Measurements from ENCODE around the gene NKD1.

Gene NKD1, protein sequence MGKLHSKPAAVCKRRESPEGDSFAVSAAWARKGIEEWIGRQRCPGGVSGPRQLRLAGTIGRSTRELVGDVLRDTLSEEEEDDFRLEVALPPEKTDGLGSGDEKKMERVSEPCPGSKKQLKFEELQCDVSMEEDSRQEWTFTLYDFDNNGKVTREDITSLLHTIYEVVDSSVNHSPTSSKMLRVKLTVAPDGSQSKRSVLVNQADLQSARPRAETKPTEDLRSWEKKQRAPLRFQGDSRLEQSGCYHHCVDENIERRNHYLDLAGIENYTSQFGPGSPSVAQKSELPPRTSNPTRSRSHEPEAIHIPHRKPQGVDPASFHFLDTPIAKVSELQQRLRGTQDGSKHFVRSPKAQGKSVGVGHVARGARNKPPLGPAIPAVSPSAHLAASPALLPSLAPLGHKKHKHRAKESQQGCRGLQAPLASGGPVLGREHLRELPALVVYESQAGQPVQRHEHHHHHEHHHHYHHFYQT

DNA sequence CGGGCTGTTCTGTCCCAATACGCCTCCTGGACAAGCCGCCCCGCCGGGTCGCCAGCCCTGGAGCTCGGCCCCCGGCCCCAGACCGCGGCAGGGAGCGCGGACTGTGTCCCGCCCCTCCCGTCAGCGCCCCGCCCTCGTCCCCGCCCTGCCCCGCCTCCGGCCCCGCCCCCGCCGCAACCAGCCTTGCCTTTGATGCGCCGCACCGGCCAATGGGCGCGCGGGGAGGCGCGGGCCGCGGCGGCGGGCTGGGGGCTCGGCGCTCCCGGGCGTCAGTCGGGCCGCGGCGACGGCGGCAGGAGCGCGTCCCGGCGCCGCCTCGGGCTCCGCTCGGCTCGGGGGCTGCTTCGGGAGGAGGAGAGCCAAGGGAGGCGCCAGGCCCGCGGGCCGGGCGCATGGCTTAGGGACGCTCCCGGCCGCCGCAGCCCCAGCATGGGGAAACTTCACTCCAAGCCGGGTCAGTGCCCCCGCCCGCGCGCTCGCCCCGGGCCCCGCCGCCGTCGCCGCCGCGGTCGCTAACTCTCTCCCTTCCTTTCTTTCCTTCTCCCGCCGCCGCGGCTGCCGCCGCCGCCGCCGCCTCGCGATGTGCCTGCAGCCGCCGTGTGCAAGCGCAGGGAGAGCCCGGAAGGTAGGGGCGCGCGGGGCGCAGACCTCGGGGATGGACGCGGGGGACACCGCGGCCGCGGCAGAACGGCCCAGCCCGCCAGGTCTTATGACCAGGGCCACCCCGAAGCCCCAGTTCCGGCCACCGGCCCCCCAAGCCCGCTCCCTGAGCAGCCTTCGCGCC lies at the start of gene NKD1:
NKD1 (plus strand) TSS at position 272 of the 784 bp plus-strand sequence; CDS start at position 430, 158 bp downstream.
- H3K4me3 ChIP-seq (ENCODE audit: low read depth, low read length) = peak within 1 kb of the TSS; percentile 53
- peak; percentile 25 for DNase-seq (ENCODE audit: low read depth, low spot score)
- TF ChIP-seq, protein P1, sequence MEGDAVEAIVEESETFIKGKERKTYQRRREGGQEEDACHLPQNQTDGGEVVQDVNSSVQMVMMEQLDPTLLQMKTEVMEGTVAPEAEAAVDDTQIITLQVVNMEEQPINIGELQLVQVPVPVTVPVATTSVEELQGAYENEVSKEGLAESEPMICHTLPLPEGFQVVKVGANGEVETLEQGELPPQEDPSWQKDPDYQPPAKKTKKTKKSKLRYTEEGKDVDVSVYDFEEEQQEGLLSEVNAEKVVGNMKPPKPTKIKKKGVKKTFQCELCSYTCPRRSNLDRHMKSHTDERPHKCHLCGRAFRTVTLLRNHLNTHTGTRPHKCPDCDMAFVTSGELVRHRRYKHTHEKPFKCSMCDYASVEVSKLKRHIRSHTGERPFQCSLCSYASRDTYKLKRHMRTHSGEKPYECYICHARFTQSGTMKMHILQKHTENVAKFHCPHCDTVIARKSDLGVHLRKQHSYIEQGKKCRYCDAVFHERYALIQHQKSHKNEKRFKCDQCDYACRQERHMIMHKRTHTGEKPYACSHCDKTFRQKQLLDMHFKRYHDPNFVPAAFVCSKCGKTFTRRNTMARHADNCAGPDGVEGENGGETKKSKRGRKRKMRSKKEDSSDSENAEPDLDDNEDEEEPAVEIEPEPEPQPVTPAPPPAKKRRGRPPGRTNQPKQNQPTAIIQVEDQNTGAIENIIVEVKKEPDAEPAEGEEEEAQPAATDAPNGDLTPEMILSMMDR (IDR thresholded peaks at IDR 0.05; ENCODE audit: low read depth, low read length) = no peak
- in situ Hi-C loops (cut with HindIII; ENCODE audit: low sequenced_read_pairs) = no loop called here

DNA sequence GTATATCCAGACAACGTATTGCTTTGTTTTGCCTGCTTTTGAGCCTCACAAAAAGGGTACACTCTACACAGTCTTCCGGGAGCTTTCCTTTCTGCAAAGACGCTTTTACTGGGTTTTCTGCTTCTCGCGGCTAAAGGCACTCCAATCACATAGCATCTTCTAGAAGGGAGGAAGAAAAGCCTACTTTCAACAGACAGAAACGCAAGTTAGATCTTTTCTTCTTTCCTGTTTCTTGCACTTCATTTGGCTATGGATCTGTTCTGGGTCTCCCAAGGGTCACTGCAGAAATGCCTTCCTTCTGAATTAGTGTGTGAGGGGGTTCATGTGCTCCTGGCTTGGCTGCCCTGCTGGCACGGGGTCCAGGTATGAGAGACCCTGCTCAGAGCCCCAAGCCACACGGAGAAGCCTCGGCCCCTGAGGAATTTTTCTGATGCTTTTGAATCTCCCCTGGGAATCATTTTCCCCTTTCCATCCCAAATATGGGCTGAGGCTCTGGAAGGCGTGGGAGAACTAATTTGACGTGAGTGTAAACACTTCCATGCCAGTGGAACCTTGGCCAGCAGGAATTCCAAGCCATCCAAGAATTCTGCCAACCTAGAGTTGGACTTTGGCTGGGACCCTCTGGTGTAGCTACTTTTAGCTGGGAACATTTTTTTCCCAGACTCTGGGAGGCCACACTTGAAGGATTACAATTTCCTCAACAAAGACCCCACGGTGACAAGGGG lies 49.6 kb upstream of the NKD1 start:
- in situ Hi-C loops (cut with HindIII; ENCODE audit: low sequenced_read_pairs) = no loop called here
- no peak for DNase-seq (ENCODE audit: low read depth, low spot score)
- no peak overlapping the region for H3K4me3 ChIP-seq (ENCODE audit: low read depth, low read length)
- TF ChIP-seq, protein P1 (IDR thresholded peaks at IDR 0.05; ENCODE audit: low read depth, low read length) = no peak

DNA sequence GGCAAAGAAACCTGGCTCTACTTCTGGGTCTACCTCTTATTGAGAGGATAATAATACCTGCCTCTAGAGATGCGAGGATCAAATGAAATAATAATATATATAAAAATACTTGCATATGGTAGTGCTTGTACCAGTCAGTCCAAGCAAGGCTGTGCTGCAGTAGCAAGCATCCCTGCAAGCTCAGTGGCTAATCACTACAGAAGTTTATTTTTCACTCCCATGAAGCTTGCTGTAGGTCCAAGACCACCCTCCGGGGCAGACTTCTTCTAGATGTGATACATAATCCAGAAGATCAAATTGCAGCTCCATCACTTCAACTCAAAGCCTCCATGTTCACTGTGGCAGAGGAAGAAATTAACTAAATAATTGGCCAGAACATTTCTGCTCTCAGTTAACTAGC lies 48.9 kb upstream of the NKD1 start:
- TF ChIP-seq, protein P1 (IDR thresholded peaks at IDR 0.05; ENCODE audit: low read depth, low read length) = no peak
- no peak overlapping the region for H3K4me3 ChIP-seq (ENCODE audit: low read depth, low read length)
- in situ Hi-C loops (cut with HindIII; ENCODE audit: low sequenced_read_pairs) = no loop called here
- no peak for DNase-seq (ENCODE audit: low read depth, low spot score)

DNA sequence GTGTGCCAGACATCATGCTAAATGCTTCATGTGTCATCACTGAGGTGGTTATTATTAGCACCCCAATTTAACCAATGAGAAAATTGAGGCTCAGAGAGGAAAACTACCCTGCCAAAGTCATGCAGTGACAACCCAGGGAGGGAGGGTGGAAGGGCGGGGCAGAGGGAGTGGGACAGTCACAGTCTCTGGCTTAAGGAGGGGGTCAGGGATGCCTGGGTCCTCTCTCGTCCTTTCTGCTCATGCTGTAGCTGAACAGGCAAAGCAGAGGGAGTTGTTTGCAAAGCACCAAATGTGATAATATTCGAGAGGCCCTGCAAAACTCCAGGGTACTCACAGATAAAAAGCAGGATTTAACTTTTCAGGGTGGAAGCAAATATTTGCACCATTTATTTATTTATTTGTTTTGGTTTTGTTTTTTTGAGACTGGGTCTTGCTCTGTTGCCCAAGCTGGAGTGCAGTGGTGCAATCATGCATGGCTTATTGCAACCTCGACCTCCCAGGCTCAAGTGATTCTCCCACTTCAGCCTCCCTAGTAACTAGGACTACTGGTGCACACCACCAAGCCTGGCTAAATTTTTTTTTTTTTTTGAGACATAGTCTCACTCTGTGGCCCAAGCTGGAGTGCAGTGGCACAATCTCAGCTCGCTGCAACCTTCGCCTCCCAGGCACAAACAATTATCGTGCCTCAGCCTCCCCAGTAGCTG lies 47.9 kb upstream of the NKD1 start:
- in situ Hi-C loops (cut with HindIII; ENCODE audit: low sequenced_read_pairs) = no loop called here
- no peak overlapping the region for H3K4me3 ChIP-seq (ENCODE audit: low read depth, low read length)
- DNase-seq (ENCODE audit: low read depth, low spot score) = no peak
- TF ChIP-seq, protein P1 (IDR thresholded peaks at IDR 0.05; ENCODE audit: low read depth, low read length) = no peak

DNA sequence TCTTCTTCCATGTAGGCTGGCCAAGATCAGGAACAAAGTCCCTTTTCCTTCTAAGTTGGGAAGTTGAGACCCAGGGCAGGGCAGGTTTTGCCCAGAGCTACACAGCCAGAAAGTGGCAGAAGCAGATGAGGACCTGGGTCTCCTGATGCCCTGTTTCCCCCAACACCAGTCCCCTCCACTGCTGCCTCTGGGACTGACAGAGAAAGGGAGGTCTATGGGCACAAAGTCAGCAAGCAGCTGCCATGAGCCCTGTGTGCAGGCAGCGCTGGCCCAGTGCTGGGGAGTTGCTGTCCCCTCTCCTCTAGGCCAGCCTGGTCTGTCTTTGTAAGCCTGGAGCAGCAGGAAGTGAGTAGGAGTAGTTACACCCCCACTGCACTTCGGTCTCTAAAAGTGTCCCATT lies 46.9 kb upstream of the NKD1 start:
- H3K4me3 ChIP-seq (ENCODE audit: low read depth, low read length) = no peak overlapping the region
- in situ Hi-C loops (cut with HindIII; ENCODE audit: low sequenced_read_pairs) = no loop called here
- TF ChIP-seq, protein P1 (IDR thresholded peaks at IDR 0.05; ENCODE audit: low read depth, low read length) = no peak
- no peak for DNase-seq (ENCODE audit: low read depth, low spot score)

Measured in astrocyte of the spinal cord (primary cell).